Measurements from ENCODE around the gene SCARF2. TPM values are rescaled to one million over a fixed set of nuclear protein-coding genes. Genes with fewer than 3 reads are reported as not detected.

The SCARF2 gene
- total RNA-seq, 1 donor from 2014 or later = 3.4 TPM

GRCh38 chr22:20434773-20435172 is 2.9 kb downstream of the SCARF2 start:
- no peak for TF ChIP-seq CTCF (IDR thresholded peaks at IDR 0.05; ENCODE audit: partially characterized antibody, unreplicated experiment)
- Mint-ChIP-seq H3K27me3 (ENCODE audit: unreplicated experiment) (peaks cover 24% of the 10 kb centered on the region), H3K4me1 (ENCODE audit: low read depth, unreplicated experiment) (peaks cover 8% of the 10 kb centered on the region), H3K9me3 (ENCODE audit: unreplicated experiment) (peaks cover 6% of the 10 kb centered on the region), H3K4me3 (ENCODE audit: unreplicated experiment) (no peak overlapping the region), H3K27ac (ENCODE audit: unreplicated experiment) (no peak overlapping the region), H3K36me3 (ENCODE audit: unreplicated experiment) (no peaks in the 10 kb centered on the region)
- DNase-seq = no peak

GRCh38 chr22:20434264-20434751 is 3.3 kb downstream of the SCARF2 start:
- H3K27ac Mint-ChIP-seq (ENCODE audit: unreplicated experiment) = no peak overlapping the region
- TF ChIP-seq CTCF (IDR thresholded peaks at IDR 0.05; ENCODE audit: partially characterized antibody, unreplicated experiment) = no peak
- H3K27me3 Mint-ChIP-seq (ENCODE audit: unreplicated experiment) = peaks cover 21% of the 10 kb centered on the region
- no peak overlapping the region for H3K4me3 Mint-ChIP-seq (ENCODE audit: unreplicated experiment)
- peaks cover 8% of the 10 kb centered on the region for H3K4me1 Mint-ChIP-seq (ENCODE audit: low read depth, unreplicated experiment)
- H3K36me3 Mint-ChIP-seq (ENCODE audit: unreplicated experiment) = no peaks in the 10 kb centered on the region
- H3K9me3 Mint-ChIP-seq (ENCODE audit: unreplicated experiment) = peaks cover 5% of the 10 kb centered on the region
- DNase-seq = no peak

GRCh38 chr22:20433686-20434241 is 3.9 kb downstream of the SCARF2 start:
- Mint-ChIP-seq H3K4me1 (ENCODE audit: low read depth, unreplicated experiment) (peaks cover 8% of the 10 kb centered on the region), H3K27me3 (ENCODE audit: unreplicated experiment) (peaks cover 20% of the 10 kb centered on the region), H3K9me3 (ENCODE audit: unreplicated experiment) (peaks cover 4% of the 10 kb centered on the region), H3K27ac (ENCODE audit: unreplicated experiment) (no peak overlapping the region), H3K36me3 (ENCODE audit: unreplicated experiment) (no peaks in the 10 kb centered on the region), H3K4me3 (ENCODE audit: unreplicated experiment) (no peak overlapping the region)
- no peak for DNase-seq
- no peak for TF ChIP-seq CTCF (IDR thresholded peaks at IDR 0.05; ENCODE audit: partially characterized antibody, unreplicated experiment)

GRCh38 chr22:20433191-20433590 is 4.4 kb downstream of the SCARF2 start:
- H3K27me3 Mint-ChIP-seq (ENCODE audit: unreplicated experiment) = peaks cover 17% of the 10 kb centered on the region
- H3K4me1 Mint-ChIP-seq (ENCODE audit: low read depth, unreplicated experiment) = peaks cover 8% of the 10 kb centered on the region
- no peak overlapping the region for H3K27ac Mint-ChIP-seq (ENCODE audit: unreplicated experiment)
- peaks cover 3% of the 10 kb centered on the region for H3K9me3 Mint-ChIP-seq (ENCODE audit: unreplicated experiment)
- no peaks in the 10 kb centered on the region for H3K36me3 Mint-ChIP-seq (ENCODE audit: unreplicated experiment)
- no peak overlapping the region for H3K4me3 Mint-ChIP-seq (ENCODE audit: unreplicated experiment)
- TF ChIP-seq CTCF (IDR thresholded peaks at IDR 0.05; ENCODE audit: partially characterized antibody, unreplicated experiment) = no peak
- DNase-seq = no peak

GRCh38 chr22:20432244-20432686 is 5.4 kb downstream of the SCARF2 start:
- Mint-ChIP-seq H3K4me1 (ENCODE audit: low read depth, unreplicated experiment) (peaks cover 8% of the 10 kb centered on the region), H3K27me3 (ENCODE audit: unreplicated experiment) (peaks cover 22% of the 10 kb centered on the region), H3K27ac (ENCODE audit: unreplicated experiment) (no peak overlapping the region), H3K4me3 (ENCODE audit: unreplicated experiment) (no peak overlapping the region), H3K36me3 (ENCODE audit: unreplicated experiment) (no peaks in the 10 kb centered on the region), H3K9me3 (ENCODE audit: unreplicated experiment) (peaks cover 3% of the 10 kb centered on the region)
- no peak for DNase-seq
- no peak for TF ChIP-seq CTCF (IDR thresholded peaks at IDR 0.05; ENCODE audit: partially characterized antibody, unreplicated experiment)

All from glutamatergic neuron (in vitro differentiated cells).